HEK293T (cell line): ENCODE data around the gene ATP13A1.

Source experiments
- BHLHE40 ChIP-seq: fragments of 450-650 bp; IDR thresholded peaks from 2 replicates; pipeline ENCODE4 v1.6.1; 2016; ENCODE audit warnings: mild to moderate bottlenecking, moderate library complexity, borderline replicate concordance
- ELF4 ChIP-seq: fragments of 450-650 bp; IDR thresholded peaks from 2 replicates; pipeline ENCODE4 v1.6.1; 2017; ENCODE audit warnings: antibody characterized with exemption
- FOXA1 ChIP-seq: fragments of 450-650 bp; IDR thresholded peaks from 2 replicates; pipeline ENCODE4 v1.6.1; 2016; ENCODE audit warnings: mild to moderate bottlenecking
- FOXK2 ChIP-seq: fragments of 450-650 bp; IDR thresholded peaks from 2 replicates; pipeline ENCODE4 v1.6.1; 2016; ENCODE audit warnings: mild to moderate bottlenecking
- FOXM1 ChIP-seq: fragments of 450-650 bp; IDR thresholded peaks from 2 replicates; pipeline ENCODE4 v1.6.1; 2017; ENCODE audit warnings: mild to moderate bottlenecking, borderline replicate concordance
- HDGF ChIP-seq: fragments of 450-650 bp; IDR thresholded peaks from 2 replicates; pipeline ENCODE4 v1.6.1; 2017; ENCODE audit warnings: antibody characterized with exemption, borderline replicate concordance
- L3MBTL2 ChIP-seq: fragments of 450-650 bp; conservative IDR thresholded peaks from 2 replicates; pipeline ENCODE4 v1.6.1; 2016; ENCODE audit warnings: mild to moderate bottlenecking
- SP1 ChIP-seq: fragments of 450-650 bp; IDR thresholded peaks from 2 replicates; pipeline ENCODE4 v1.6.1; 2017
- SUZ12 ChIP-seq: fragments of 450-650 bp; IDR thresholded peaks from 2 replicates; pipeline ENCODE4 v1.6.1; 2016; ENCODE audit warnings: mild to moderate bottlenecking
- TARDBP ChIP-seq: fragments of 450-650 bp; IDR thresholded peaks from 2 replicates; pipeline ENCODE4 v1.6.1; 2016
- ZNF384 ChIP-seq: fragments of 450-650 bp; IDR thresholded peaks from 2 replicates; pipeline ENCODE4 v1.6.1; 2016
- TF ChIP-seq, protein P1 (sequence below): fragments of 450-650 bp; IDR thresholded peaks from 2 replicates; pipeline ENCODE4 v1.6.1; 2016

DNA sequence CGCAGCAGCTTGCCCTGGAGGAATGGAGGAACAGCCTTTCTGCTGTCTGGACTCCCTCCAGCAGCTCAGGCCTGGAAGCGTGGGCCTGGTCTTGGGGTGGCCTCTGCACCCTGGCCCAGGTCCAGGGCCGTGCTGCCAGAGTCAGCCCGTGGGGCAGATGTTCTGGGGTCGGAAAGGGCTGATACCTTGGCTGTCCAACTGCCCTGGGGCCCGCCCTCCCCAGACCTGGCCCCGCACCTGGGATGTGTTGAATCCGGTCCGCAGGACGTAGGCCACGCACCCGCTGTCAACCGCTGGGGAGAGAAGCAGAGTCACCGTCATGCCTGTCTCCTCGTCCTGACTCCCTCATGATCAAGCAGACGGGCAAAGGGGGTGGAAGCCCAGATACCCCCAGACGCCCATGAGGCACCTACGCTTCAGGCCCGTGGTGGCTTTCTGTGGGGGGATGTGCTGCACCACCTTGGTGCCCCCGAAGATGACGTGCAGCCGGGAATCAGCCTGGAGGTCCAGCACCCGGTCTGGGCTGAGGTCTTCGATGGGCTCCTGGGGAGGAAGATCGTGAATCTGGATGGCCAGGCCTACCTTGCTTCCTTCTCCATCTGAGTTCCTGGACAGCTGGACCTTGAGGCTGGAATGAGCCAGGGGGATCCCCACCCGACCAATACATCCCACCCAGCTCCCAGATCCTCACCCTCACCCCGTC lies 7.7 kb downstream of the ATP13A1 start:
- TF ChIP-seq BHLHE40 (no peak), SUZ12 (no peak), ZNF384 (no peak), SP1 (no peak), FOXK2 (no peak), HDGF (no peak), FOXM1 (no peak), FOXA1 (no peak), ELF4 (no peak), TARDBP (no peak), L3MBTL2 (no peak)
- TF ChIP-seq, protein P1, sequence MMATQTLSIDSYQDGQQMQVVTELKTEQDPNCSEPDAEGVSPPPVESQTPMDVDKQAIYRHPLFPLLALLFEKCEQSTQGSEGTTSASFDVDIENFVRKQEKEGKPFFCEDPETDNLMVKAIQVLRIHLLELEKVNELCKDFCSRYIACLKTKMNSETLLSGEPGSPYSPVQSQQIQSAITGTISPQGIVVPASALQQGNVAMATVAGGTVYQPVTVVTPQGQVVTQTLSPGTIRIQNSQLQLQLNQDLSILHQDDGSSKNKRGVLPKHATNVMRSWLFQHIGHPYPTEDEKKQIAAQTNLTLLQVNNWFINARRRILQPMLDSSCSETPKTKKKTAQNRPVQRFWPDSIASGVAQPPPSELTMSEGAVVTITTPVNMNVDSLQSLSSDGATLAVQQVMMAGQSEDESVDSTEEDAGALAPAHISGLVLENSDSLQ: no peak
